ENCODE results near the gene OPRD1.
"Not testable (repeated sequence)": the region's sequence is repeated elsewhere in the genome, so short reads cannot be mapped to it uniquely, and the experiment has no call there.

OPRD1 gene

DNA sequence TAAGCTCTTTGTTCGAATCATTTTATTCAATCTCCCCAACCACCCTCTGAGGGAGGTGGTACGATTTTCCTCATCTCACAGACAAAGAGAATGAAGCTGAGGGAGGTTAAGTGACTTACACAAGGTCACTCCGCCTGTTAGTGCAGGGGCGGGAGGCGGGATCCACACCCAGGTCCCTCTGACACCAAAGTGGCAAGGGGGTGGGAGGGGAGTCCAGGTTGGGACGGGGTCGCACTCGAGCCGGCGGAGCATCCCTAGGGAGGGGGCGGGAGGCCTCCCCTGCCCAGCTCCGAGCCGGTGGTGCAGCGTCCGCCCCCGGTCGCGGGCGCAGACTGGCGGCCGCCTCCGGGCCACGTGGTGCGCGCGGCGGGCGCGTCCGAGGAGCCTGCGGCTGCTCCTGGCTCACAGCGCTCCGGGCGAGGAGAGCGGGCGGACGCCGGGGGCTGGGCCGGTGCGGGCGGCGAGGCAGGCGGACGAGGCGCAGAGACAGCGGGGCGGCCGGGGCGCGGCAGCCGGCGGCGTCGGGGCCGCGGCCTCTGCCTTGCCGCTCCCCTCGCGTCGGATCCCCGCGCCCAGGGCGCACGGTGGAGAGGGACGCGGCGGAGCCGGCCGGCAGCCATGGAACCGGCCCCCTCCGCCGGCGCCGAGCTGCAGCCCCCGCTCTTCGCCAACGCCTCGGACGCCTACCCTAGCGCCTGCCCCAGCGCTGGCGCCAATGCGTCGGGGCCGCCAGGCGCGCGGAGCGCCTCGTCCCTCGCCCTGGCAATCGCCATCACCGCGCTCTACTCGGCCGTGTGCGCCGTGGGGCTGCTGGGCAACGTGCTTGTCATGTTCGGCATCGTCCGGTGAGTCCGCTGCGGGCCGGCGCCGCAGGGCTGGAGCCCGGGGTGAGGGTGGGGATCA is at the start of gene OPRD1:
OPRD1 (plus strand) TSS at position 405 of the 903 bp plus-strand sequence; CDS start at position 619, 214 bp downstream.
- no peak for DNase-seq

DNA sequence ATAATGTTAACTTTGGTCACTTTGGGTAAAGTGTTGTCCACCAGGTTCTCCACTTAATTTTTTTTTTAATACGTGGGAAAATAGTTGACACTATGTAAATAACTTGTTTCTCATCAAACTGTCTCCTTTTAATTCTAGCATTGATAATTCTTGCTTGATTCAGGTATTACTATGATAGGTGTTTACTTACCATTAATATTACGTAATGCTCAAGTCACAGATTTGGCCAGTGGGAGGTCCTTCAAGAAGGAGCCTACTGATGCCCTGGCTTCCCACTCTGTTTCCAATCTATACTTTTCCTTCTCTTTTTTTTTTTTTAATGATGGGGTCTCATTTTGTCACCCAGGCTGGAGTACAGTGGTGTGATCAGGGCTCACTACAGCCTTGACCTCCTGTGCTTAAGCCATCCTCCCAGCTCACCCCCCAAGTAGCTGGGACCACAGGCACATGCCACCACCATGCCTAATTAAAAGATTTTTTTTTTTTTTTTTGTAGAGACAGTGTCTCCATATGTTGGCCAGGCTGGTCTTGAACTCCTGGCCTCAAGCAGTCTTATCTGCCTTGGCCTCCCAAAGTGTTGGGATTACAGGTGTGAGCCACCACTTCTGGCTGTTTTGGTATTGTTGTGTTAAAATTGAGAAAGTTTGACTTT is 45.3 kb upstream of the OPRD1 start:
- DNase-seq = no peak

DNA sequence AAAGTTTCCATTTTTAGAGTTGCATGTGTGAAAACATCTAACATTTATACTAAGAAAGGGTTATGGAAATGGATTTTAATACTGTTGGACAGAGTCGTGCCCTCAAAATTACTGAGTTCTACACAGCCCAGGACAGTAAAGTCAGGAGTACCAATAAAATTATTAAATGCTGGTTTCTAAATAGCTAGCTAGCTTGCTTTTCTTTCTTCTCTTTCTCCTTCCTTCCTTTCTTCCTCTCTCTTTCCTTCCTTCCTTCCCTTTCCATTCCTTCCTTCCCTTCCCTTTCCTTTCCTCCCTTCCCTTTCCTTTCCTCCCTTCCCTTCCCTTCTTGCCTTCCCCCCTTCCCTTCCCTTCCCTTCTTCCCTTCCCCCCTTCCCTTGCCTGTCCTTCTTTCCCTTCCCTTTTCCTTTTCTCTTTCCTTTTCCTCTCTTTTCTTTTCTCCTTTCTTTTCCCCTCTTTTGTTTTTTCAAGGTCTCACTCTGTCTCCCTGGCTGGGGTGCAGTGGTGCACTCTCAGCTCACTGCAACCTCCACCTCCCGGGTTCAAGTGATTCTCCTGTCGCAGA is 41.3 kb upstream of the OPRD1 start:
- DNase-seq = no peak

DNA sequence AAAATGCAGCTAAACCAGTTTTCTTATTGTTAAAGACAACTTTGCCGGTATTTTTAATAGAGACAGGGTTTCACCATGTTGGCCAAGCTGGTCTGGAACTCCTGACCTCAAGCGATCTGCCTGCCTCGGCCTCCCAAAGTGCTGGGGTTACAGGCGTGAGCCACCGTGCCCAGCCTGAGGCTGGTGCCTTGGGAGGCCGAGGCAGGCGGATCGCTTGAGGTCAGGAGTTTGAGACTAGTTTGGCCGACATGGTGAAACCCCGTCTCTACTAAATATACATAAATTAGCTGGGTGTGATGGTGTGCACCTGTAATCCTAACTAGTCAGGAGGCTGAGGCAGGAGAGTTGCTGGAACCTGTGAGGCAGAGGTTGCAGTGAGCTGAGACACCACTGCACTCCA is 40.0 kb upstream of the OPRD1 start:
- DNase-seq = not testable (repeated sequence)

DNA sequence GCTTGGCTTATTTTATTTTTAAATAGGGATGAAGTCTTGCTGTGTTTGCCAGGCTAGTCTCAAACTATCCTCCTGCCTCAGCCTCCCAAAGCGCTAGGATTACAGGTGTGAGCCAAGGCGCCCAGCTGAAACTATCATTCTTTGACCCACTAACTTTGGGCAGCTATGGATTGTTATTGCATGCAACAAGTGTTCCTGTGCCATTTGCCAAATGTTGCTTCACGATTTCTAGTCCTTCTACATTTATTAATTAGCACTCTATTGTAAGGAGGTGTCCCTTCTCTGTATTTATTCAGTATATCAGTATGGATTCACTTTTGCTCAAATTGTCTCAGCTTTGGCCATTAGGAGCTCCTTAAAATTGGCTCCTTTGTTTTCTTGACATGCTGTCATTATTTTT is 38.9 kb upstream of the OPRD1 start:
- DNase-seq = no peak

DNA sequence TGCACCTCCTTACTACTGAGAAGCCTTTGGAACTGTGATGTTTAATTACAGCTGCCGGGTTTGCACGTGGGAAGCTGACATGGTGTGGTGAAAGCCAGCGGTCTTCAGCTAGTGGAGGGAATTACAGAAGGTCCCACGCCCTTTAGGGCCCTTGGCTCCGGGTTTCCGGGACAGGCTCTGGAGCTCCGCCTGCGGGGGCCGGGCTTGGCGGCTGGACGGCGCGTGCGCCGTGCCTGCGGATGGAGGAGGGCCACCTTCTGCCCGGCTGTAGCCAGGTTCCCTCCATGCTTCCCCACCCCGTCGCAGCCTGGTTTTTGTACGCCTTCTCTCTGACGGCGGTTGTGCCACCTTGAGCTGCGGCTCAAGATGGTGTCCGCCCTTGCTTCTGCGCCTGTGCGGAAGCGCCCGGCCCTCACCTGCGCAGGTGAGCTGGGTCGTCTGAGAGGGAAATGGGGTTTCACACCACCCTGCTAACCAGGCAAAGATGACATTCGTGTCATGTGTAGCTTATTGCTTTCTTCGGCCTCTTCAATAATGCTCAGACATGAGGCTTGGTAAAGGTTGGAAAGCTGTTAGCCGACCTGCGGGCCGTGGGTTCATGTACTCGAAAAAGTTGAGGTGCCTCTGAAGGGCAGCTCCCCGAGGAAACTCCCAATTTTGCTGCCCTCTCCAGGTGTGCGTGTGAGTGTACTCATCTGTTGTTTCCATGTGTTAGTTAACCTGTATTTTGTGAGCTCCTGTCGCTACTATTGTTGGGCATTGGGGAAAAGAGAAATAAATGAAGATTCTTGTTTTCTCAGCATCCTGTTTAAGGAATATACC is 36.6 kb upstream of the OPRD1 start:
- DNase-seq = peak; percentile 79

DNA sequence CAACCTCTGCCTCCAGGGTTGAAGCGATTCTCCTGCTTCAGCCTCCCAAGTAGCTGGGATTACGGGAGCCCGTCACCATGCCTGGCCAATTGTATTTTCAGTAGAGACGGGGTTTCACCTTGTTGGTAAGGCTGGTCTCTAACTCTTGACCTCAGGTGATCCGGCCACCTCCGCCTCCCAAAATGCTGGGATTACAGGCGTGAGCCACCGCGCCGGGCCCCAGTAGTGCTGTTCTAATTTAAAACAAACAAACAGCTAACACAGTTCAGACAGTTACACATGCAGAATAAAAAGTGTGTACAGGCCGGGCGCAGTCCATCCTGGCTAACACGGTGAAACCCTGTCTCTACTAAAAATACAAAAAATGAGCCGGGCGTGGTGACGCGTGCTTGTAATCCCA is 35.6 kb upstream of the OPRD1 start:
- no peak for DNase-seq

DNA sequence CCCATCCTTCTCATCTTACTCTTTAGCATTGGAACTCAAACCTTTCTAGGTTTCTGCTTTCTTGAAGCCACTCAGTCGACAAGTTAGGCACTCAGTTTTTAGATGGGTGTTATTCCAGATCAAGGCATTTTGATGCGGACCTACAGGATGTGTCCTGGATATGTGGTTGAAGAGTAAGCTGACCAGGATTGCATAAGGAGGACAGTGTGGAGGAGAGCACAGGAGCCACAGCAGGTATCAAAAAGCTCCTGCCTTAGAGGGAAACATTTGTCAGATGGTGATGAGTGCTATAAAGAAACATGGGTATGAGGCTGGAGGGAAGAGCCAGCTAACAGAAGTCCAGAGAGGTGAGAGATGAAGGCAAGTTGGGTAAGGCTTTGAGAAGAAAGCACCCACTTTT is 33.9 kb upstream of the OPRD1 start:
- no peak for DNase-seq

DNA sequence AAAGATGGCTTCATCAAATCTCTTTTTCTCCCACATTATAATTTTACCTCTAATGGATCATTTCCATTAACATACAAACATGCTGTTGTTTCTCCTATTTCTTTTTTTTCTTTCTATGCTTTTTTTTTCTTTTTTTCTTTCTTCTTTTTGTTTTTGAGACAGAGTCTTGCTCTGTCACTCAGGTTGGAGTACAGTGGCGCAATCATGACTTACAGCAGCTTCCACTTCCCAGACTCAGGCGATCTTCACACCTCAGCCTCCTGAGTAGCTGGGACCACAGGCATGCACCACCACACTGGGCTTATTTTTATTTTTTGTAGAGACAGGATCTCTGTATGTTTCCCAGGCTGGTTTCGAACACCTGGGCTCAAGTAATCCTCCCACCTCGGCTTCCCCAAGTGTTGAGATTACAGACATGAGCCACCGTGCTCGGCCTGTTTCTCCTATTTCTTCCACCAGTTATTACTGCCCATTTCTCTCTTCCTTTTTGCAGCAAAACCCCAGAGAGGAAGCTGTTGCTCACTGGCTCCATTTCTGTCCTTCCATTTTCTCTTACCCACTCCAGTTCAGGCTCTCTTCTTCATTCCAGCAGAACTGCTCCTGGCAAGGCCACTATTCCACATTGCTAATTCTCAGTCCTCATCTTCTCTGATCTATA is 32.1 kb upstream of the OPRD1 start:
- DNase-seq = no peak

DNA sequence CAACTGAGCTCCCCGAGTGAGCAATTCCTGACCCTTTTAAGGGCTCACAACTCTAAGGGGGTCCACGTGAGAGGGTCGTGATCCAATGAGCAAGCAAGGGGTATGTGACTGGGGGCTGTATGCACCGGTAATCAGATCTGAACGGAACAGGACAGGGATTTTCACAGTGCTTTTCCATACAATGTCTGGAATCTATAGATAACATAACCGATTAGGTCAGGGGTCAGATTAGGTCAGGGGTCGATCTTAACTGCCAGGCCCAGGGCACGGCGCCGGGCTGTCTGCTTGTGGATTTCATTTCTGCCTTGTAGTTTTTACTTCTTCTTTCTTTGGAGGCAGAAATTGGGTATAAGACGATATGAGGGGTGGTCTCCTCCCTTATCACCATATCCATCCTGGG is 30.7 kb upstream of the OPRD1 start:
- no peak for DNase-seq

DNA sequence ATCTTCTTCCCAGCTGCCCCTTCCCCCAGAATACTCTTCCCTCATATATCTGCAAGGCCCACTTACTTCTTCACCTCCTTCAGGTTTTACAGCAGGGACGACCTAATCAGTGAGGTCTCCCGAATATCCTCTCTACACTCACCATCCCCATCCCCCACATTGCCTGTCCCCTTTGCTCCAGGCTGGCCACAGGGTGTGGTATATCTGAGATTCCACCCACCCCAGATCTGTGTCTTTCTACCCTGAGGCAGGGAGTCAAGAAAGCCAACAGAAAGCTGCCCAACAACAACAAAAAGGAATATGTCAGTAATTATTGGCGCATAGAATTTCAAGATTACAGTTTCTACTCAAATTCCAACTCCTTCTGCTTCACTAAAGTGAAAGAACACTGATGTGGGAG is 30.0 kb upstream of the OPRD1 start:
- DNase-seq = no peak

DNA sequence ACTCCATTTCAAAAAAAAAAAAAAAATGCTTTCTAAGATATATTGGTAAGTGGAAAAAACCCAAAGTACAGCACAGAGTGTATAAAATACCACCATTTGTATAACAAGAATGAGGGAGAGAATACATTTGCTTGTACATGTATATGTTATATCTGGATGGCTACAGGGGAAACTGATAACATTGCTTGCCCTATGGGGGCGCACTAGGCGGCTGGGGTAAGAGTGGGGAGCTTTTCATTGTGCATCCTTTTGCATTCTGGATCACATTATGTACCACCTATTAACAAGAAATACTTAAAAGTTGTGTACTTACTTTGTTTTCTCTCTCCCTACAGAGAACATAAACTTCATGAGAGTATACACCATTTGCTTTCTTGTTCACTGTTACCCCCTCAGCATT is 28.6 kb upstream of the OPRD1 start:
- DNase-seq = no peak

DNA sequence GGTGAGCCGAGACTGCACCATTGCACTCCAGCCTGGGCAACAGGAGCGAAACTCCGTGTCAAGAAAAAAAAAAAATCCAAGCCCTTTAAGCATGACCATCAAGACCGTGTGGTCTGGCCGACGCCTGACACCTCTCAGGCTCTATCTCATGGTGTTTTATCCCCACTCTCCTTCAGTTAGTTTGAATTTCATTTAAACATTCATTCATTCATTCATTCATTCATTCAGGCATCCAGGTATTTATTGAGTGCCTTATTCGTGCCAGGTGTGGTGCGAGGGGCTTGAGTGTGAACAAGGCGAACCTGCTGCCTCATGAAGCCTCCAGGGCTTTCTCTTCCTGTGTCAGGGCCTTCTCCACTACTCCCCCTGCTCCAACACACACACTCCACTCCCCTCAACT is 22.6 kb upstream of the OPRD1 start:
- no peak for DNase-seq

DNA sequence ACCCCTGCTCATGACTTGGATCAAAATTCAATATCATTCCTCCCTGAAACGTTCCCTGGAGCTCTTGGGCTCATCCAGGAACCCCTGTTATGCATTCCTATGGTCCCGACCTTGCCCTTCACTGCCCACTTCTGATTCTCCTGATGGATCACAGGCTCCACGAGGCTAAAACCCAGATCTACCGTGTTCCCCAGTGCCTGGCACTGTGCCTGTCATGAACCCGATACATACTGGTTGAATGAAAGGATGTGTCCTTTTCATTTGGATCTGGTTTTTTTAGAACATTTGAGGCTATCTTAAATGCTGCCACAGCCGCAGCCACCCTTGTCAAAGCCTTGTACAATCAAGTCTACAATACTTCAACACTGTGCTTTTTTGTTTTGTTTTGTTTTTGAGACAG is 22.2 kb upstream of the OPRD1 start:
- no peak for DNase-seq

DNA sequence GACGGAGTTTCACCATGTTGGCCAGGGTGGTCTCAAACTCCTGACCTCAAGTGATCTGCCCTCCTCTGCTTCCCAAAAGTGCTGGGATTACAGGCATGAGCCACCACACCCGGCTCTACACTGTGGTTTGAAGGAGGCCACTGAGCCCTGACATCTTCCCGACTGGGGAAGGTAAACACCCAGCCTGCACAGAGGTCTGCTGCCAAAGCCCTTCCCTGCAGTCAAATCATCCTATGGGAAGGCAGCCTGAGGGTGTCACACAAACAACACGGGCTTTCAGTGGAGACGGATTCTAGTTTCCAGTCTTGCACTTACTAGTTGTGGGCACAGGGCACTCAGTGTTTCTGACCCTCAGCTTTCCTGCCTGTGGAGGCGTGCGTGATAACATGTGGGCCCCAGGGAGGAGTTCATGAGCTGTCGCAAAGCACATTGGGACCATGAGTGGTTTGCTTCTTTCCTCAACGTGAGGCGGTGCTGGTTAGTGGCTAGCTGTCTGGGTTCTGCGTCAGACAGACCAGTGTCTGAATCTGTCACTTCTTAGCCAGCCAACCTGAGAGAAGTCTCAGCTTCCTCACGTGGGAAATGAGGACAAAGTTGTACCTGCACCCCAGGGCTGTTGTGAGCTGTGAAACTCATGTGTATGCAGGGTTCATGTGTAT is 21.5 kb upstream of the OPRD1 start:
- no peak for DNase-seq

DNA sequence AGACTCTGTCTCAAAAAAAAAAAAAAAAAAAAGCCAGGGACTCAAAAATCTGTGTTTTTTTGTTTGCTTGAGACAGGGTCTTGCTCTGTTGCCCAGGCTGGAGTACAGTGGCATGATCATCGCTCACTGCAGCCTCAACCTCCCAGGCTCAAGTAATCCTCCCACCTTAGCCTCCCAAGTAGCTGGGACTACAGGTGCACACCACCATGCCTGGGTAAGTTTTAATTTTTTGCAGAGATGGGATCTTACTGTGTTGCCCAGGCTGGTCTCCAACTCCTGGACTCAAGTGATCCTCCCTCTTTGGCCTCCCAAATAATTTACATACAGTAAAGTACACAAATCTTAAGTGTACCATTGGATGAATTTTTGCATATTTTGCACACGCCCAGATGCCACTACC is 20.0 kb upstream of the OPRD1 start:
- DNase-seq = not testable (repeated sequence)

DNA sequence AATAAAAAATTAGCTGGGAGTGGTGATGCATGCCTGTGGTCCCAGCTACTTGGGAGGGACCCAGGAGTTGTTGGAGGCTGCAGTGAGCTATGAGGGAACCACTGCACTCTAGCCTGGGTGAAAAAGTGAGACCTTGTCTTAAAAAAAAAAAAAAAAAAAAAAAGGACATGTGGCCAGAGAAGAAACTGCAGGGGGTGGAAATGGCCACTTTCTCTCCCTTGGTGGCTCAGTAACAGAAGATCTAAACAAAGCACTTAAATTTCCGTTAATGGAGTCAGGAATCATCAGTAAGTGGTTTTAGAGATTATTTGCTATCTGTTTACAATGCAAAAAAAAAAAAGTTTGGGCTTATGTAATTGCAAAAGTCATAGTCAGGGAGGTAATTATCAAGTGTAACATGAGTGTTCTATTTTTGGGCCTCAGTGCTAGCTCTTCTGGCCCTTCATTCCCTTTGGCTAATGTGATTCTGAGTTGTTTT is 19.3 kb upstream of the OPRD1 start:
- DNase-seq = no peak

DNA sequence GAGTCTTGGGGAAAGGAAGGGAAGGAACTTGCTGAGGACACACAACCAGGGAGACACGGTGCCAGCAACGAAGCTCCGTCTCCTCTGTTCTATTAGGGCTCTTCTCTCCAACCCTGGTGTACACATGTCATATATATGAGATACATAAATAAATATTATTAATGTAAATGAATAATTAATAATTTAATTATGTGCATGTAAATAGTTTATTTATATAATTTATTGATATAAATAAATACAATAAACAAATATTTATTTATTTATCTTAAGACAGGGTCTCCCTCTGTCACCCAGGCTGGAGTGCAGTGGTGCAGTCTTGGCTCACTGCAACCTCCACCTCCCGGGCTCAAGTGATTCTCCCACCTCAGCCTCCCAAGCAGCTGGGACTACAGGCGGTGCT is 17.4 kb upstream of the OPRD1 start:
- not testable (repeated sequence) for DNase-seq

DNA sequence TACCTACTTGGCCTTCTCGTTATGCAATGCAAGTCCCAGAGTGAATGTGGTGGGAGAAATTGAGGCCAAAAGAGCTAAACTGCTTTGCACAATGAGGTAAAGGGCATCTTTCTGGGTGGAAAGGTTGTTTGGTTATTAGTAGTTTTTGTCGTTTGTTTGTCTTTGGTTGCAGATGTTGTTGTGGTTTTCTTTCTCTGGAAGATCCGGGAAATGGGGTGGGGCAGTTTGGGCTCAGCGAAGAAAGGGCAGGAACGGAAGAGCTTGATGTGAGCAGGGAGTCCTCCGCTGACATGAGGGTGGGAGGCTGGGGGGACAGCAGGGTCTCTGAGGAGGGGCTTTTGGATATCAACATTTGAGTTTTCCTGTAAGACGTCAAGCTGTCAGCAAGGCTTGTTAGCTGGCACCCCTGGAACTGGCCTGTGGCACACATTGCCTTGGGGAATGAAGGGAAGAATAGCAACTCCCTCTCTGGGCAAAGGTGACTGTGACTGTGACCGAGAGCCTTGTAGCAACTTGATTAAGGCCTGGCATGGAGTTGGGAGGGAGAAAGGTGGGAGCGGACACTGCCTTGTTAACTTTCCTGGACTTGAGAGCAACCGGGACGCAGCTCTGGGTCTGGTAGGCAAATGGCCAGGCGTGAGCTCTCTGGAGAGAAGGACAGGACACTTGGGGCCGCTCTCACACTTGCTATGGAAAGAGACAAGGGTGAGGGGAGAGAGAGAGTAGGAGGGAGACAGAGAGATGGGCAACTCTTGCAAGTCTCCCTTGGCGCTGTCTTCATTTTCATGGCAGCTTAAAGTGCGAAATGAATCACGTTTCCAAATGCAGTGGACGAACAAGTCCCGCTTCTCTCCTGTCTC is 15.4 kb upstream of the OPRD1 start:
- no peak for DNase-seq

DNA sequence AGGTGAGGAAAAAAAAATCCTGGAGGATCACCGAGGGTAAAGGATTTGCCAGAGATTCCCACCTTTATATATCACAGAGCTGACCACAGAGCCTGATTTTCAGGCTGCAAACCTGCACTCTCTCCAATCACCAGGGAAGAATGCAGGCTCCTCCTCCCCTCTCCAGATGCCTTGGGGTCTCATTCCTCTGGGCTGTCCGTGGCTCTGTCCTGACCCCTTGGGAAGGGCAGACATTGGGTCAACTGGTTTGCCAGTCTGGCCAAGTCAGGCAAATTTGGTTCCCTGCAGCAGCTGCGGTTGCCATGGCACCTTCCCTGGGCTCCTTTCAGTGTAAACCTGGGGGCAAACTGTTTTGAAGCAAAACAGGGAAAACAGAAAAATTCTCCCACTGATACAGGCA is 11.6 kb upstream of the OPRD1 start:
- DNase-seq = no peak

DNA sequence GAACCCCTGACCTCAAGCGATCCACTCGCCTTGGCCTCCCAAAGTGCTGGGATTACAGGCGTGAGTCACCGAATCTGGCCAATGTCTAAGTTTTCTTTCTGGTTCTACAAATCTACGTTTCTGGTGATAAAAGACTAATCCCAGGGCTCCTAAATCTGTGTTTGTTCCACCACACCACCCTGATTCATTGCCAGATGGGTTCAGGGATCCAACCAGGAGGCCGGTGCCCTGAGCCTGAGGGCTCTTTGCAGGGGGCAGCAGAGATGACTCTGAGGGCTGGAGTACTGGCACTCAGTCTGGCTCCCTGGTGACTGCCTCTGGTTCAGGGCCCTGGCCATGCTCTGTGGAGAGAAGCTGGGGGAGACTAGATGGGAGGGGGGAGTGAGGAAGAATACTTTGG is 10.5 kb upstream of the OPRD1 start:
- no peak for DNase-seq

Measured in CD4-positive, alpha-beta T cell treated with Interleukin-12 subunit alpha and Interleukin-12 subunit beta, for 1 hour (primary cell).